Epithelial cell of esophagus (primary cell): Measurements from ENCODE around the gene MGLL.

Experiments
- DNase-seq: peaks from one replicate; pipeline ENCODE4 v3.0.0; 2010; ENCODE audit warnings: low read depth
- H3K4me3 ChIP-seq: 2 replicates; pipeline ENCODE4 v1.5.1; 2011; ENCODE audit warnings: mild to moderate bottlenecking, low read length, control low read depth
- CTCF ChIP-seq: IDR thresholded peaks from 2 replicates; pipeline ENCODE4 v1.5.1; 2011; ENCODE audit warnings: low read depth, mild to moderate bottlenecking, low read length, control low read depth, inconsistent platforms; ENCODE audit not compliant: insufficient read depth; ENCODE audit errors: missing control alignments

MGLL gene

GRCh38 chr3:127652246-127652995 lies 169.9 kb downstream of the MGLL start:
- peak; percentile 89 for TF ChIP-seq CTCF
- no peak overlapping the region for H3K4me3 ChIP-seq
- DNase-seq = peak; percentile 53

GRCh38 chr3:127651516-127652172 lies 170.7 kb downstream of the MGLL start:
- H3K4me3 ChIP-seq = no peak overlapping the region
- no peak for DNase-seq
- no peak for TF ChIP-seq CTCF

- TF ChIP-seq CTCF = no peak
- H3K4me3 ChIP-seq = no peak overlapping the region
- DNase-seq = no peak
Observed at GRCh38 chr3:127650236-127650635, 172.1 kb downstream of the MGLL start.

GRCh38 chr3:127647845-127648204 lies 174.5 kb downstream of the MGLL start:
- DNase-seq = no peak
- no peak for TF ChIP-seq CTCF

GRCh38 chr3:127647166-127647844 lies 175.0 kb downstream of the MGLL start:
- TF ChIP-seq CTCF = no peak
- DNase-seq = peak; percentile 52
- no peak overlapping the region for H3K4me3 ChIP-seq

More at GRCh38 chr3:127647845-127648204, 174.5 kb downstream of the MGLL start:
- no peak overlapping the region for H3K4me3 ChIP-seq

- H3K4me3 ChIP-seq = no peak overlapping the region
- no peak for TF ChIP-seq CTCF
- DNase-seq = peak; percentile 18
Observed at GRCh38 chr3:127646501-127647046, 175.7 kb downstream of the MGLL start.
